ENCODE measurements around the gene PDE4D.

Gene PDE4D

GRCh38 chr5:59506285-59506877 lies 387.1 kb downstream of the PDE4D start:
- DNase-seq (ENCODE audit: low read depth) = no peak

GRCh38 chr5:59504043-59504442 lies 389.5 kb downstream of the PDE4D start:
- DNase-seq (ENCODE audit: low read depth) = no peak

GRCh38 chr5:59503220-59503619 lies 390.3 kb downstream of the PDE4D start:
- DNase-seq (ENCODE audit: low read depth) = no peak

- DNase-seq (ENCODE audit: low read depth) = no peak
These were observed 392.2 kb downstream of the PDE4D start for GRCh38 chr5:59501316-59501715.

- no peak for DNase-seq (ENCODE audit: low read depth)
These were observed 393.5 kb downstream of the PDE4D start for GRCh38 chr5:59500014-59500413.

- DNase-seq (ENCODE audit: low read depth) = no peak
These were observed 396.3 kb downstream of the PDE4D start for GRCh38 chr5:59497207-59497606.

GRCh38 chr5:59496524-59497134 lies 396.9 kb downstream of the PDE4D start:
- DNase-seq (ENCODE audit: low read depth) = no peak

- no peak for DNase-seq (ENCODE audit: low read depth)
These were observed 401.6 kb downstream of the PDE4D start for GRCh38 chr5:59491945-59492344.

GRCh38 chr5:59489551-59489950 lies 404.0 kb downstream of the PDE4D start:
- DNase-seq (ENCODE audit: low read depth) = no peak

GRCh38 chr5:59487772-59488729 lies 405.5 kb downstream of the PDE4D start:
- no peak for DNase-seq (ENCODE audit: low read depth)

GRCh38 chr5:59487068-59487686 lies 406.3 kb downstream of the PDE4D start:
- no peak for DNase-seq (ENCODE audit: low read depth)

GRCh38 chr5:59486508-59486907 lies 407.0 kb downstream of the PDE4D start:
- DNase-seq (ENCODE audit: low read depth) = no peak

- DNase-seq (ENCODE audit: low read depth) = no peak
These were observed 407.7 kb downstream of the PDE4D start for GRCh38 chr5:59485629-59486439.

- no peak for DNase-seq (ENCODE audit: low read depth)
These were observed 408.4 kb downstream of the PDE4D start for GRCh38 chr5:59485107-59485506.

- DNase-seq (ENCODE audit: low read depth) = no peak
These were observed 408.9 kb downstream of the PDE4D start for GRCh38 chr5:59484618-59485017.

- DNase-seq (ENCODE audit: low read depth) = no peak
These were observed 409.5 kb downstream of the PDE4D start for GRCh38 chr5:59483971-59484472.

GRCh38 chr5:59479086-59479485 lies 414.4 kb downstream of the PDE4D start:
- no peak for DNase-seq (ENCODE audit: low read depth)

- DNase-seq (ENCODE audit: low read depth) = no peak
These were observed 419.2 kb downstream of the PDE4D start for GRCh38 chr5:59474324-59474723.

- no peak for DNase-seq (ENCODE audit: low read depth)
These were observed 419.9 kb downstream of the PDE4D start for GRCh38 chr5:59473611-59474010.

- DNase-seq (ENCODE audit: low read depth) = no peak
These were observed 422.1 kb downstream of the PDE4D start for GRCh38 chr5:59471463-59471862.

GRCh38 chr5:59467969-59468368 lies 425.6 kb downstream of the PDE4D start:
- no peak for DNase-seq (ENCODE audit: low read depth)

Data from GM04504 (cell line).